Prostate gland (tissue), 2 donors: ENCODE data around the gene TPCN1. TPM values are rescaled to one million over a fixed set of nuclear protein-coding genes. Genes with fewer than 3 reads are reported as not detected.

ENCODE experiments used
- DNase-seq: peaks from one replicate; pipeline ENCODE4 v3.0.0-alpha.2; 2019; ENCODE audit warnings: low spot score
- H3K27ac ChIP-seq, 2 donors: fragments of 200-600 bp; sonication (generic); 2 replicates each; pipeline ENCODE4 v1.5.1; 2017 to 2019
- H3K27me3 ChIP-seq: fragments of 200-600 bp; sonication (generic); replicated peaks from 2 replicates; pipeline ENCODE4 v1.5.1; 2019; ENCODE audit not compliant: insufficient read depth
- H3K36me3 ChIP-seq, 2 donors: fragments of 200-600 bp; sonication (generic); 1 replicate in 1 of 2; 2 replicates in 1 of 2; pipeline versions ENCODE4 v1.5.1 to v1.8.1; 2017 to 2019
- H3K4me1 ChIP-seq: fragments of 200-600 bp; sonication (generic); replicated peaks from 2 replicates; pipeline ENCODE4 v1.5.1; 2019
- H3K4me3 ChIP-seq, 2 donors: fragments of 200-600 bp; sonication (generic); 2 replicates each; pipeline ENCODE4 v1.5.1; 2017 to 2019
- H3K9me3 ChIP-seq: fragments of 200-600 bp; sonication (generic); 2 replicates; pipeline ENCODE4 v1.5.1; 2017
- CTCF ChIP-seq, 4 experiments: fragments of 200-600 bp in 2 of 4; fragments of 450-650 bp in 2 of 4; sonication (generic) in 2 of 4; IDR thresholded peaks; 1 replicate in 3 of 4; 2 replicates in 1 of 4; pipeline ENCODE4 v1.5.1; 2016 to 2019; ENCODE audit warnings: antibody characterized with exemption in 4 of 4, mild to moderate bottlenecking in 2 of 4, moderate library complexity in 2 of 4
- POLR2A ChIP-seq: fragments of 450-650 bp; IDR thresholded peaks from one replicate; pipeline ENCODE4 v1.6.1; 2016; ENCODE audit warnings: antibody characterized with exemption, mild to moderate bottlenecking
- POLR2AphosphoS5 ChIP-seq: sonication (generic); formaldehyde crosslinking; IDR thresholded peaks from one replicate; pipeline ENCODE4 v1.6.1; 2017; ENCODE audit warnings: antibody characterized with exemption
- WGBS: methylation state at CpG from one replicate; pipeline ENCODE4 v1.1.5; 2018; 5-methylcytosine and 5-hydroxymethylcytosine counted together
- intact Hi-C: fragments of 100-400 bp; cut with DNase I; formaldehyde crosslinking; loops from one replicate; pipeline ENCODE4 v1.14.2; 2022
- total RNA-seq, 2 donors: library from RNA; depleted of rRNA; stranded (reverse); fragments of >200 nt; gene quantifications; one replicate each; pipeline ENCODE4 v1.1.0, GENCODE V29; 2016

TPCN1 gene
- total RNA-seq, 2 donors from 2014 or later: 52.6 to 65.3 TPM

- Histone ChIP-seq H3K36me3 (peaks cover 0 to 7% of the 10 kb centered on the region in 2 donors), H3K9me3 (no peaks in the 10 kb centered on the region), H3K4me1 (no peaks in the 10 kb centered on the region), H3K27ac (peak overlapping the region in 1 of 2 donors; percentile 59), H3K27me3 (no peaks in the 10 kb centered on the region), H3K4me3 (no peak overlapping the region)
- no peak for DNase-seq
- 88% methylated on average over 18 of the region's 18 CpGs for WGBS
- no peak for TF ChIP-seq POLR2AphosphoS5
- TF ChIP-seq CTCF (IDR thresholded peaks at IDR 0.05): no peak
- no peak for TF ChIP-seq POLR2A
- intact Hi-C loops: no loop called here
These were observed 11.0 kb downstream of the TPCN1 start for GRCh38 chr12:113232089-113232839.

DNA sequence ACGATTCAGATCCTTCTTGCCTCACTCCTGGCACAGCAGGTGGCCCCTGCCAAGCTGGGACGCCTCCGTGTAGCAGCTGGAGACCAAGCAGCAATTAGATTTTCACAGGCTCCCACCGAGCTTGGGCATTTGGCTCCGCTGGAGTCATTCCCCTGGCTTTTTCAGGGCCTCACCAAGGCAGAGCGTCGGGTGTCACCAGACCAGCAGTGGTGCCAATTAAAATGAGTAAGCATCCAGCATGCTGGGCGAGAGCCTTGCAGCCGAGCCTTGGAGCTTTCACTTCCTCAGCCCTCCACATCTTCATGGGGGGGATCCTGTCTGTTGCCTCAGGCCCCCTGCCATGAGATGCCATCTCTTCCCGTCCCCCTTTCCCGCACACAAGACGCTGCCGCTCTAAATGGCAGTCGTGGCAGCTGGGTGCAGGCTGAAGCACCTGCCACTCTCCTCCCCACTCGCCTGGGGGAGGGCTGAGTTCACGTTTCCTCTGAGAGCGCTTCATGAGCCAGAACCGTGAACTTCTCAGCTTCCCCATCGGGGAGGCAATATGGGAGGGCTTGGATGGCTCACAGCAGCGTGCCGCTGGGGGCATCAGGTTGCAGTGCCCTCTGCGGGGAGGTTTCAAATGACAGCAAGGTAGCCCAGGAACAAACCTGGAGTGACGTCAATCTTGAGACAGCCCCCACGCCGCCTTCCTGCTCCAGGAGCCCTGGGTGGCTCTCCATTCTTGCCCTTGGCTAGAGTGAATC, 11.7 kb downstream of the TPCN1 start:
- WGBS: 66% methylated on average over 19 of the region's 25 CpGs
- peak overlapping the region in 1 of 2 donors; percentile 59 for H3K27ac ChIP-seq
- no peaks in the 10 kb centered on the region for H3K27me3 ChIP-seq
- H3K36me3 ChIP-seq: peaks cover 0 to 7% of the 10 kb centered on the region in 2 donors
- no peak overlapping the region for H3K4me3 ChIP-seq
- no peak for DNase-seq
- H3K4me1 ChIP-seq: no peaks in the 10 kb centered on the region
- no peaks in the 10 kb centered on the region for H3K9me3 ChIP-seq
- no peak for TF ChIP-seq POLR2AphosphoS5
- intact Hi-C loops: no loop called here

GRCh38 chr12:113233967-113234366, 12.7 kb downstream of the TPCN1 start:
- no peaks in the 10 kb centered on the region for H3K4me1 ChIP-seq
- intact Hi-C loops: no loop called here
- DNase-seq: no peak
- H3K4me3 ChIP-seq: no peak overlapping the region
- WGBS: 89% methylated on average over 4 of the region's 4 CpGs
- H3K9me3 ChIP-seq: no peaks in the 10 kb centered on the region
- TF ChIP-seq POLR2AphosphoS5 (no peak), CTCF (IDR thresholded peaks at IDR 0.05) (no peak), POLR2A (no peak)
- H3K36me3 ChIP-seq: peaks cover 0 to 7% of the 10 kb centered on the region in 2 donors
- no peaks in the 10 kb centered on the region for H3K27me3 ChIP-seq
- H3K27ac ChIP-seq: peak overlapping the region in 1 of 2 donors; percentile 59

GRCh38 chr12:113234483-113234882, 13.2 kb downstream of the TPCN1 start:
- no peak for DNase-seq

More at GRCh38 chr12:113234483-113234882, 13.2 kb downstream of the TPCN1 start:
- H3K27me3 ChIP-seq: no peaks in the 10 kb centered on the region
- no peak overlapping the region for H3K4me3 ChIP-seq
- peaks cover 4% of the 10 kb centered on the region for H3K4me1 ChIP-seq
- peak; percentile 46 for TF ChIP-seq POLR2AphosphoS5
- TF ChIP-seq CTCF (IDR thresholded peaks at IDR 0.05): no peak
- no peak for TF ChIP-seq POLR2A
- H3K27ac ChIP-seq: peak overlapping the region; percentile 17 to 59
- intact Hi-C loops: no loop called here
- WGBS: 49% methylated on average over 4 of the region's 4 CpGs
- peaks cover 0 to 7% of the 10 kb centered on the region in 2 donors for H3K36me3 ChIP-seq
- no peaks in the 10 kb centered on the region for H3K9me3 ChIP-seq
